ENCODE data around the gene EFHC1.

Gene EFHC1

DNA sequence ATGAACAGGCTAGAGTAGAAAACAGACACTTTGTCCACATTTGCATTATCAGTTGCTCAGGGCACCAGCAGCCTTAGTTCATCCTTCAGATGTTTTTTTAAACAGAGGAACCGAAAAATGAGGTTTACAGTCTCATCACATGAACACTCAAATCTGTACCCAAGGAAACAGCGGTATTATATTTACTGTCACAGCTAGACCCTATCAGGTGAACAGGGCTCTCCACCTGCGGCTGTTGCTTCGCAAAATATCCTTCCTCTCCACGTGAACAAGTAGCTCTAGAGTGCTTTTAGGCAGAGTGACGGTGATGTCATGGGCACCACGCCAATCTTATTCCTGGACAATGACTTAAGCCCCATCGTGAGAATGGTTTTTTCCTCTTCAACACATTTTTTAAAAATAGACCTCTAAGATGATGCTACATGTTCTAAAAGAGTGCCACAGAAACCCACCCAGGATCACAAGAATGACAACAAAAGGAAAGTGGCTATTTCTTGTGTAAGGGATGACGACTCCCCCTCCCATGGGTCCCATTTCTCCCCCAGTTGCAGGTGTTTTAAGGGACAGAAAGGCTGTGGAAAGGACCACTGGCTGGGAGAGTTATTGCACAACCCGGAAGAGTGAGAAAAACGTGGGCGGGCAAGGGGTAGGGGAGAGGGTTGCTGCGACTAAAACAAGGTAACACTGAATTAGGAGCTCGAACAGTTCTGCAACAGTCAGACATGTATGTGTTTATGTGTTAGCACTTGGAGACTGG, 77.7 kb downstream of the EFHC1 start:
- DNase-seq (ENCODE audit: low read depth, low spot score), result peak; percentile 39
- in situ Hi-C loops (cut with HindIII; ENCODE audit: low sequenced_read_pairs), result no loop called here
- no peak overlapping the region for H3K4me3 ChIP-seq (ENCODE audit: low read depth, low read length)
- TF ChIP-seq, protein P1, sequence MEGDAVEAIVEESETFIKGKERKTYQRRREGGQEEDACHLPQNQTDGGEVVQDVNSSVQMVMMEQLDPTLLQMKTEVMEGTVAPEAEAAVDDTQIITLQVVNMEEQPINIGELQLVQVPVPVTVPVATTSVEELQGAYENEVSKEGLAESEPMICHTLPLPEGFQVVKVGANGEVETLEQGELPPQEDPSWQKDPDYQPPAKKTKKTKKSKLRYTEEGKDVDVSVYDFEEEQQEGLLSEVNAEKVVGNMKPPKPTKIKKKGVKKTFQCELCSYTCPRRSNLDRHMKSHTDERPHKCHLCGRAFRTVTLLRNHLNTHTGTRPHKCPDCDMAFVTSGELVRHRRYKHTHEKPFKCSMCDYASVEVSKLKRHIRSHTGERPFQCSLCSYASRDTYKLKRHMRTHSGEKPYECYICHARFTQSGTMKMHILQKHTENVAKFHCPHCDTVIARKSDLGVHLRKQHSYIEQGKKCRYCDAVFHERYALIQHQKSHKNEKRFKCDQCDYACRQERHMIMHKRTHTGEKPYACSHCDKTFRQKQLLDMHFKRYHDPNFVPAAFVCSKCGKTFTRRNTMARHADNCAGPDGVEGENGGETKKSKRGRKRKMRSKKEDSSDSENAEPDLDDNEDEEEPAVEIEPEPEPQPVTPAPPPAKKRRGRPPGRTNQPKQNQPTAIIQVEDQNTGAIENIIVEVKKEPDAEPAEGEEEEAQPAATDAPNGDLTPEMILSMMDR (IDR thresholded peaks at IDR 0.05; ENCODE audit: low read depth, low read length), result no peak

DNA sequence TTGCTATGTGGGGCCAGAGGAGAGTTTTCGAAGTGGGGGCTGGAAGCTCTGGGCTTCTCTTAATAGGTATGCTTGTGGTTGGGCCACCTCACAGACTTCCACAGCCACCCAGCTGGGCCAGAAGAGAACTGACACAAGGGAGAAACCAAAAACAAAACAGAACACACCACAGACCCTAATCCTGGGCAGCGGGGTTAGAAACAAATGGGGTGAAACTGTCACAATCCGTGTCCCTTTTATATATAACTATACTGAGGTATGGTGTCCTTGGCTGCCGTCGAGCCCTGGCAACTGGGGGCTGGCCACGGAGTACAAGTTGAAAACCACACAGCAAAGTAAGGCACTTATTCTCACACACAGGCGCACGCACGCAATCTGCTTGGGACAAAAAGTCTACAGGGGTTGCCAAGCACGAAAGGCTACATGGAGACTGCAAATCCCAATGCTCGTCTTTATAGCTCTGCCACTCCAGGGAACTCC, 78.4 kb downstream of the EFHC1 start:
- in situ Hi-C loops (cut with HindIII; ENCODE audit: low sequenced_read_pairs), result no loop called here
- TF ChIP-seq, protein P1 (IDR thresholded peaks at IDR 0.05; ENCODE audit: low read depth, low read length), result no peak

DNA sequence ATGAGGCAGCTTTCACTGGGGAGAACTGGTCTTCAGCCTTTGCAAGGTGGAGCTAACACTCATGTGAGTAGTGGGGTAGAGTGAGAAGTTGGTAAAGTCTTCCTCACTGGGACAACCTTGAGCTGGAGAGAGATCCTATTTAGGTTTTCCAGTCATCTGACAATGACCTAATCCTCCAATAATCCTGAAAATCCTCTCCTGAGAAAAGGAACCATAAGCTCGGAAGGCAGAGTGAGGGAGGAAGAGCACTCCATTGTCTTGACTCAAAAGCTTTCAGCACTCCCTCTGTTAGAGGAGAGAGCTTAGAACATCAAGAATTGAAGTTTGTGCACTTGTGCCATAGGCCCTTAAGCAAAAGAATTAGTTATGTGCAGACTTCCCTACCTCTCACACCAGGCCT, 78.9 kb downstream of the EFHC1 start:
- DNase-seq (ENCODE audit: low read depth, low spot score), result peak; percentile 55
- in situ Hi-C loops (cut with HindIII; ENCODE audit: low sequenced_read_pairs), result no loop called here
- no peak overlapping the region for H3K4me3 ChIP-seq (ENCODE audit: low read depth, low read length)
- TF ChIP-seq, protein P1 (IDR thresholded peaks at IDR 0.05; ENCODE audit: low read depth, low read length), result no peak

More for the DNA sequence above, 78.4 kb downstream of the EFHC1 start:
- H3K4me3 ChIP-seq (ENCODE audit: low read depth, low read length), result no peak overlapping the region
- DNase-seq (ENCODE audit: low read depth, low spot score), result no peak

DNA sequence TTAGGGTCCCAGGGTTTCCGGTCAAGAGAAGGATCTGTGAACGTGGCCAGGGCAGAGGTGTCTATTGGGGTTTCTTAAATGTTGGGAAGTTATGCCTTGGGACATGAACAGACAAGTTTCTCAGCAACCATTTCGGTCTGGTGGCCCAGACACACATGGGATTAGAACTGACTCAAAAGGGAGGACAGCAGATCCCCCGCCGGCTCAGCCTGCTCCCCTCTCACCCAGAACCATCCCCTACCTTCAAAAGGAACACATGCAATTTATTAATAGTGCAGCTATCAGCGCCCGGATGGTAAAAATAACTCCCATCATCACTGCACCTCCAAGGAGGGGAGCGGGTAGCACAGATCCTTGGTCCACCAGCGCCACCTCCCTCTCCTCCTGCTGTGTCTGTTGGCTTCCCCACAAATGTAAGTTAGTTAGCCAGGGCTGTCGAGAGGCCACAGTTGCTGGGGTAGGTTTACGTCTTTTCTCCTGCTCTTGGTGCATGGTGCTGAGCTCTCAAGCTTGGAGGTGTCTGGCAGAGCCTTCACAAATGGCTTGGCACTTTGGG, 79.6 kb downstream of the EFHC1 start:
- DNase-seq (ENCODE audit: low read depth, low spot score), result no peak
- TF ChIP-seq, protein P1 (IDR thresholded peaks at IDR 0.05; ENCODE audit: low read depth, low read length), result no peak
- in situ Hi-C loops (cut with HindIII; ENCODE audit: low sequenced_read_pairs), result no loop called here

DNA sequence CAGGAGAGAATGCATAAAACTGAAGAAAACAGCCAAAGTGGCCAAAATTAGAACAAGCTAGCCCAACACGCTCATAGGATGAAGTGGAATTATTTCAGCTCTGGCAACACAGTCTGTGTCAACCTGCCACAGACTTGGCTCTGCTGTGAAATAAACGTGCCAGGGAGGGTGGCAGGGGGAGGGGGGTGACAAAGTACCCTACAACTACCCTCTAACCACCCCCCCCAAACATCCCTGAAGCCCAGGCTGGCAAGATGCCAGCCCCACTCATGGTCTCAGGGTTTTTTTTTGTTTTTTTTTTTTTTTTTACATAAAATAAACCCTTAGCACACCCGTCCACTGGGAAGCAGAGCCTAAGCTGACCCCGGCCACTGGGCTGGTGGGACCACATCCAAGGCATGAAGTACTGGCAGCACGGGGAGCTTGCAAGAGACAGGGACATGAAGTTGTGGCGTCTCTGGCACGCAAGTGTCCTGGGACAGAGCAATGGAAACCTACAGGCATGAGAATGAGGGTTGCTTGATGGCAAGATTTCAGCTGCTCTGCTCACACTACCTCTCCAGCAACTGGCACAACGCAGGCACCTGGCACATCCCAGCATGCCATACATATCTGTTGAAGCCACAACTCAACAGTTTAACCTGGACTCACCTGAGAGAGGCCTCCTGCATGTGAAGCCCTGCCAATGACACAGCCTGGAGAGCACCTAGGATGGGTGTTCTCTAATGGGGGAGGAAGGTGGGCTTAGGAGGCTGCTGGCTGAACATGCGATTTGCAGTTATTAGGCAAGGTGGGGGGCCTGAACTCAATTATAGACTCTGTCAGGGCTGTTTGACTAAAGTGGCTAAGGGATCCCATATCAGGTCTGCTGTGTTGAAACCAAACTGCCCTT, 80.3 kb downstream of the EFHC1 start:
- TF ChIP-seq, protein P1 (IDR thresholded peaks at IDR 0.05; ENCODE audit: low read depth, low read length), result no peak
- H3K4me3 ChIP-seq (ENCODE audit: low read depth, low read length), result no peak overlapping the region
- DNase-seq (ENCODE audit: low read depth, low spot score), result no peak
- in situ Hi-C loops (cut with HindIII; ENCODE audit: low sequenced_read_pairs), result no loop called here

More for the DNA sequence above, 79.6 kb downstream of the EFHC1 start:
- H3K4me3 ChIP-seq (ENCODE audit: low read depth, low read length), result no peak overlapping the region

DNA sequence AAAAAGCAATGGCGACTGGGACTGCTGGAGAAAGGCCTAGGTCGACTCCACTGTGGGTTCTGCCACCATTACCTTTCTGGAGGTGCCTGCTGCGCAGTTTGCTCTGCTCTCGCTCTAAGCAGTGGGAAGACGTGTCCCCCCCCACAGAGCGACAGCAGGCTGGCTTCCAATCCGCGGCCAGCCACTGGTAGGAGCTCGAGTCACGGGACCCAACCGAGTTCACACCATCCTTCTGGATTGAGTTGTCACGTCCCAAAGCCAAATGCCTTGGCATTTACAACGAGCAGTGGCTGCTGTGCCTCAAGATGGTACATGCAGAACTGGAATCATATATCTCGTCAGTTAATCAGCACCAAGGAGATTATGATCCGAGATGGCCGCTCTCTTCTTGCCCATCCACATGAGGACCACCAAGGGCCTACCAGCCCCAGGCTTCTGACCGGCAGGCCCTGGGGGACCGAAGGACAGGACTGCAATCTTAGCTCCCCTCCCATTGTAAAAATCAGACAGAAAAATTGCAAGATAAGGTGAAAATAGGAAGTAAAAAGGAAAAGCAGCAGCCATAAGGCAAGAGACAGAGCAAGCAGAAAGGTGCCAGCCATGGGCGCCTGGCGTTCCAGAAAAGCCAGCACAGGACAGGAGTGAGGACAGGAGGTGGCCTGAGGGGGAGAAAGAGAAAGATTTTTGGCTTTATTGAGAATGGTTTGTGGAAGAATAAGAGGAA, 82.3 kb downstream of the EFHC1 start:
- no peak for DNase-seq (ENCODE audit: low read depth, low spot score)
- TF ChIP-seq, protein P1 (IDR thresholded peaks at IDR 0.05; ENCODE audit: low read depth, low read length), result no peak
- in situ Hi-C loops (cut with HindIII; ENCODE audit: low sequenced_read_pairs), result no loop called here
- H3K4me3 ChIP-seq (ENCODE audit: low read depth, low read length), result no peak overlapping the region

Measured in astrocyte of the spinal cord (primary cell).